ENCODE measurements around the gene CAND1. TPM values are rescaled to one million over a fixed set of nuclear protein-coding genes. Genes with fewer than 3 reads are reported as not detected.
"Not testable (repeated sequence)": the region's sequence is repeated elsewhere in the genome, so short reads cannot be mapped to it uniquely, and the experiment has no call there.

The CAND1 gene
- total RNA-seq, 1 donor from 2014 or later: 180 TPM

DNA sequence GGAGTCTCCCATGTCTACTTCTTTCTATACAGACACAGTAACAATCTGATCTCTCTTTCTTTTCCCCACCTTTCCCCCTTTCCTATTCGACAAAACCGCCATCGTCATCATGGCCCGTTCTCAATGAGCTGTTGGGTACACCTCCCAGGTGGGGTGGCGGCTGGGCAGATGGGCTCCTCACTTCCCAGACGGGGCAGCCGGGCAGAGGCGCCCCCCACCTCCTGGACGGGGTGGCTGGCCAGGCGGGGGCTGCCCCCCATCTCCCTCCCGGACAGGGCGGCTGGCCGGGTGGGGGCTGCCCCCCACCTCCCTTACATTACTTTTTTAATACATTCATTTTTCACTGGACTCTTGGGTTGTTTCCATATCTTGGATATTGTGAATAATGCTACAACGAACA, 71.9 kb downstream of the CAND1 start:
- not testable (repeated sequence) for DNase-seq (ENCODE audit: low read depth)

DNA sequence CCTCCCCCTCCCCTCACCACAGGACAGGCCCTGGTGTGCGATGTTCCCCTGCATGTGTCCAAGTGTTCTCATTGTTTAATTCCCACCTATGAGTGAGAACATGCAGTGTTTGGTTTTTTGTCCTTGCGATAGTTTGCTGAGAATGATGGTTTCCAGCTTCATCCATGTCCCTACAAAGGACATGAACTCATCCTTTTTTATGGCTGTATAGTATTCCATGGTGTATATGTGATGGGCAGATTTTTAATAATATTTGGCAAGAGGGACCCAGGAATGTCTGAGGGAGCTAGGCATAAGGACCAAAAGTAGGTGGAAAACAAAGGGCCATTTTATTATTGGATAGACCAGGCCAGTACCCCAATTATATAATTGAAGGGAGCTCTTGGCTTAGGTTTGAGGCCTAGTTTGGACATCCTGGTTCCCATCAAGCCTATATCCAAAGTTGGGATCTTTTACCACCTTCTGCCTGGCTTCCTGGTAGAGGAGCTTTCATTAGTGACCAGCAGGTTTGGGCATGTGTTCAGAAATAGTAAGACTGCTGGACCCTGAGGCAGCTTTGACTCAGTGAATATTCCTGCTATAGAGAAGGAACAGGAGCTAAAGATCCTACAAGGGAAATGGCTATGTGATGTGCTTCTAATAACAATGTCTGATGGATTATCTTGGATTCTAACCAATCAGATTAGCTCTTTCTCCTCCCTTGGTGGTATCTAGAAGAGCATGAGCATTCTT, 76.0 kb downstream of the CAND1 start:
- DNase-seq (ENCODE audit: low read depth): no peak

DNA sequence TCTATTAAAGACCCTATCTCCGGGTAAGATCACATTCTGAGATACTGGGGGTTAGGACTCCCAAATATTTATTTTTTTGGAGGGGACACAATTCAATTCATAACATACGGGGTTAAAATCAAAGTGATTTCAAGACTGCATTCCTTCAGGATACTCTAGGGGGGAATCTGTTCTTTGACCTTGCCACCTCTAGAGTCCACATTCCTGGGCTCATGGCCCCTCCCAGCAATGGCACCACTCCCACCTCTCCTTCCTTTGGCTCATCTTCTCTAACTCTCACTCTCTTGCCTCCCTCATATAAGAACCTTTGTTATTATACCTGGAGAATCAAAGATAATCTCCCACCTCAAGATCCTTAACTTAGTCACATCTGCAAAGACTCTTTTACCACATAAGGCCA, 79.5 kb downstream of the CAND1 start:
- DNase-seq (ENCODE audit: low read depth): no peak

DNA sequence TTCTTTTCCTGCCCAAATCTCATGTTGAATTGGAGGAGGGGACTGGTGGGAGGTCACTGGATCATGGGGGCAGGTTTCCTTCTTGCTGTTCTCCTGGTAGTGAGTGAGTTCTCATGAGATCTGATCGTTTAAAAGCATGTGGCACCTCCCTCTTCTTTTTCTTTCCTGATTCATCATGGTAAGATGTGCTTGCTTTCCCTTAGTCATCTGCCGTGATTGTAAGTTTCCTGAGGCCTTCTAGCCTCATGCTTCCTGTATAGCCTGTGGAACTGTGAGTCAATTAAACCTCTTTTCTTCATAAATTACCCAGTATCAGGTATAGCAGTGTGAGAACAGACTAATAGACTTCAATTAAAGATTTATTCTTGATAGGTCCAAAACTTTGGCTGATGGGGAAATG, 83.5 kb downstream of the CAND1 start:
- no peak for DNase-seq (ENCODE audit: low read depth)

DNA sequence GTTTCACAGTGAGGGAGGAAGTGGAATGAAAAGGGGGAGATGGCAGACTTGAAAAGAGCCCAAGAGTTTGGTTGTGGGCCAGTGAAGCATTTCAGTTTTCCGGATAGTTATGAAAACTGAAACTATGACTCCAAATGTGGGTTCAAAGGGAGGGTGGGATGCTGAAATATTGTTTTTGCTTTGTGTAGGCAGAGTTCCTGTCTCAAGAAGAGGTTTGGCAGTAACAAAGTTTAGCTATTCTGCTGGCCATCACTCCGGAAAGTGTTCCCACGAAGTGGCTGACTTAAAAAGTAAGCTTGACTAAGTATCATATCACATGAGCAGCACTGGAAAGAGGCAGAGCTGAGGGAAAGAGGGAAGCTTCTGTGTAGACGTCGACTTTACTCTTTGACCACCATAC, 85.2 kb downstream of the CAND1 start:
- no peak for DNase-seq (ENCODE audit: low read depth)

DNA sequence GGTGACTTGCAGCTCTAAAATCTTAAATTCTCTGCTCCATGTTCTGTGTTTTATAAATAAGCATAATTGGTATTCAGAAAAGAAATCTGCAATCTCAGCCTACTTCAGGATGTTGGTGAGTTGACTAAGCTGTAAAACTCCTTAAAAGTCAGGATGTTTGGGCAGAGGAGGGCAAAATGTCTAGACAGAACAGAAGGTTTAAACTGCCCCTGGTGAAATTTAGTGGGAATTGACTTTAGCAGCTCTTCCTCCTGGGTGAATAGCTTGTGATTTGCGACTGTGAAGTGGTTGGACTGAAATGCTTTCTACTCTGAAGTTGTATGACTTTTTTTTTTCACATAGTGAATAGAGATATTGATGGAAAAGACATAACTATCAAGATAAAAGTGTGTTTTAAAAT, 85.8 kb downstream of the CAND1 start:
- no peak for DNase-seq (ENCODE audit: low read depth)

DNA sequence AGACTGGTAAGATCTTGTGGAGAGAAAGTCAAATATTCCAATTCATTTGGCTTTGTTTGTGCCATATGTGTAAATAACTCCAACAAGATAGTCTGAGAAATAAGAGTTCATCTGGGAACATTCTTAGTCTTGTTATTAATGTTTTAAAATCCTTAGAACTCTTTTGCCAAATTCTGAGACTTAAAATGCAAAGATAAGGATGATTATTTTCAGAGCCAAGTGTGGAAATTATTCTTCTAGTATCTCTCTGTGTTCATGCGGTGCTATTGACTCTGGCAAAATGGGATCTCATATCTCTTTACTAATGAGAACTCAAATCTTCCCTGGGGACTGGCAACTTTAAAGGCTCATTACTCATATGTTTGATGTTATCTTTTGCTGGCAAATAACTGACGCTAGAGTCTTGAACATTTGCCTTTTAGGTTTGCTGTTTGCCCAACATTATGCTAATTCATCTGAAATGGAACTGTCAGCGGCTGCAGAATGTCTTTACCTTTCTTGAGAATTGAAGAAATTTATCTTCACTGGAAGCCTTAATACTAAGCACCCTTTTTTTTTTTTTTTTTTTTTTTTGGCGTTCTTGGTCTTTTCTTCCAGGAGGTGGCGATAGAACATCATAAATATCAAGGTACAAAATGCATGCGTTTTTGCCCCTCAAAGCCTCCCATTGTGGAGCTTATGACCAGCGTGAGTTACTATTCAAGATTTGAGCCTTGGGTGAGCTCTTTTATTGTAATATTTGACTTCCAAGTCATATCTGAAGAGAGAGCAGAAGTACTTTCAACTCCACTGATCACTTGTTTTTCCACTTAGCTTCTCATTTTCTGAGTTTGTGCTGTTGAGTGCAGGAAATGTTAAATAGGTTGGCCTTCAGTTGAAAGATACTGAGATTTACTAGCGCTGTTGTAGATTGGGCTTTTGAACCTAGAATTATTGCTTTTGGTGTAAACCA, 86.5 kb downstream of the CAND1 start:
- DNase-seq (ENCODE audit: low read depth): peak; percentile 61

DNA sequence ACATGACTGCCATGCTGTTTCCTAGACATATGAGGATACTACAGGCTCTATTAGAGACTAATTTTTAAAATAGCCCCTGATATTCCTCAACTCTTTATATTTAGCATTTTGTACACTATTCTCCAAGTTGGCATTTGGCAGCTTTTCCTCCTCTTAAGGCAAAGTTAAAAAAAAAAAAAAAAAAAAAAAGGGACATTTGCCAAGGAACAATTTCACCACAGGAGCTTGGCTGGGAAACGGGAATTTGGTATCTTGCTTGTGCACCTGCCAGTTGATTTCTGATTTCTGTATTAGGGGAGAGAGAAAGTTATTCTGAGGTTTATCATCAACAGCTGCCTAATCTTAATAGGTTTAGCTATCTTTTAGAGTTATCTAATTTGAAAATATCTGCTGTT, 87.2 kb downstream of the CAND1 start:
- no peak for DNase-seq (ENCODE audit: low read depth)

DNA sequence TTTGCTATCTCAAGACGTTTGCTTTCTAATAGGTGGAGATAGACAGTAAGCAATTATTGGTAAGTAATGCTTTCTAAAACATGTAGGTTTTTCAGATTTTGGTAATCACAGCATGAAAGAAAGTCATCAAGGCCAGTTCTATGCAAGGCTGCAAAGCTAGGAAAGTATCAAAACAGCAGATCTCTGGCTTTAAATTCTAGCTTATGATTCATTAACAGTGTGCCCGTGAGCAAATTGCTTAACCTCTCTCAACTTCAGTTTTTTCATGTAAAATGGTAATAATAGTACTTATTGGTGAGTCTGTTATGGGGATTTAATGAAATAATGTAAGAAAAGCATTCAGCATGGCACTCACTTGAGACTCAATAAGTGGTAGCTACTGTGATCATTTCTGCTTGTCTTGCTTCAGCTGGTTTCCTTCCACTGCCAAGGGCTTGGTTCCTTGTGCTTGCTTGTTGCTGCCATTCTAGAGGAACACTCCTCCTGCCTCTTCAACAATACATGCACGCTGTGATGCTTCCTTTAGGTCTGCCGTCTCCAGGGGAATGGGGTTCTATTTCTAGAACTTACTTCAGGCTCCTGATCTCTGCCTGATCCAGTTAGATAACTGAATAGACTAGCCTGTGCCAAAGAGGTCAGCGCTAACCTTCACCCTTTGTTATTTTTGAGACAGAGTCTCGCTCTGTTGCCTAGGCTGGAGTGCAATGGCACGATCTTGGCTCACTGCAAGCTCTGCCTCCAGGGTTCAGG, 88.4 kb downstream of the CAND1 start:
- DNase-seq (ENCODE audit: low read depth): peak; percentile 22

DNA sequence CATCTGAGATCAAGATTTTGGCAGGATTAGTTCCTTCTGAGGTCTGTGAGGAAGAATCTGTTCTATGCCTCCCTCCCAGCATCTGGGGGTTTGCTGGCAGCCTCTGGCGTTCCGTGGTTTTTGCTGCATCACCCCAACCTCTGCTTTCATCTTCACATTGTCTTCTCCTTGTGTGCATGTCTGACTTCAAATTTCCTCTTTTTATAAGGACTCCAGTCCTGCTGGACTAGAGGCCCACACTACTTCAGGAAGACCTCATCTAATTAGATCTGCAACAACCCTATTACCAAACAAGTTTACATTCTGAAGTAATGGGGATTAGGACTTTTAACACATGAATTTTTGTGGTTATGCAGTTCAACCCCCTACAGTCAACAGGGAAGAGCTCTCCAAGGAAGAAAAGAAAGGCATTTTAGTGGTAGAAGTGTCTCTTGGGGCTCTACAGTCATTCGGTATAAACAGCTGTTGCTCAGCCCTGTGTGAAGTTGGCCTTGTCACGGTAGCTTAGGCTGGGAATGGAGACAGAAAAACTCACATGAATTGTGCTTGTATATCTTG, 89.7 kb downstream of the CAND1 start:
- DNase-seq (ENCODE audit: low read depth): peak; percentile 87

DNA sequence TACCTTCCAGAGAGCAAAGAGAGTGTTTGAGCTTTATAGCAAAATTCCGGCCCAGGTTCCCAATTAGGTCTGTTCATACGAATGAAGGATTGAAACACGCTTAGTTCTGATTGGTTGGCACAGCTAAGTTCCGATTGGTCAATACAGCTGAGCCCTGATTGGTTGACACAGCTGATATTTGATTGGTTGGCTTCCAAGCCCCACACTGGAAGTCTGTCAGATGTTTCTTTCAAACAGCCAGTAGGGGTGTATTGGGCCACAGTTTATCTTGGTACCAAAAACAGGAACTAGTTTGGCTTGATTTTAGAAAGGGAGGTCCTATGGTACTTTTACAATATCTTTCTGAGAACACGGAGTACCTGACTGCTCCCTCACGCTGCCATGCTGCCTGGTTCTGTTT, 93.4 kb downstream of the CAND1 start:
- no peak for DNase-seq (ENCODE audit: low read depth)

DNA sequence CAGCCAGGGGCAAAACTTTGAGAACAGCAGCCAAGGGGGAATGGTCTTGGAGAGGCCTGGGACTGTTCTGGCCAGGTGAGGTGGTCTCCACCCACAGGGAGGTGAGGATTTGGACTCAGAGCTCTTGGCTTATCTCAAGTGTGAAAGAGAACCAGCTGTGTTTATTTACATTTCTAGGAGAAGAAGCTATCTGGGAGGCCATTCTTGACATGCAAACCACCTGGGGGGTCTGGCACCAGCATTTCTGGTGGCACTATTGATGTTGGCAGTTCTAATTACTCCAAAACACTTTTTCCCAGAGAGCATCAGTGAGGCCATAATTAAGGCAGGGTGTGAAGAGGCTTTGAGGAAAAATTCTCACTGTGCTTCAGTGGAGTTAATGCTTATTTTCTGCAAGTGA, 95.1 kb downstream of the CAND1 start:
- DNase-seq (ENCODE audit: low read depth): no peak

DNA sequence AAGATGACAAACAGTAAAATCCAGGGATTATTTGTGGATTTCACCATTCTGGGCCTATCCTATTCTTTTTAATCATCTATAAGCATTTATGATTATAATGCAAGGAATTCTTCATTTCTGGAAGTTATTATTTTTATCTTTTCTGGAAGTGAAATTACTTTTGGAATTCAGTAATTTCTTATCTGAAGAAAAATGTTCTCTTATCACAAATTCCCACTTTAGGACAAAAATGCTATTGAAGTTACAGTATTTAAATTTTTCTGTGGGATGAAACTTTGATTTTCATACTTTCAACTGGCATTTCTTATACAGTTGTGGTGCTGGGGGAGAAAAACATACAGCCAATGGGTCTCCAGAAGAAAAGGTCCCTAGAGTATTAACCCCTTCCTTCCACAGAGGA, 96.0 kb downstream of the CAND1 start:
- no peak for DNase-seq (ENCODE audit: low read depth)

DNA sequence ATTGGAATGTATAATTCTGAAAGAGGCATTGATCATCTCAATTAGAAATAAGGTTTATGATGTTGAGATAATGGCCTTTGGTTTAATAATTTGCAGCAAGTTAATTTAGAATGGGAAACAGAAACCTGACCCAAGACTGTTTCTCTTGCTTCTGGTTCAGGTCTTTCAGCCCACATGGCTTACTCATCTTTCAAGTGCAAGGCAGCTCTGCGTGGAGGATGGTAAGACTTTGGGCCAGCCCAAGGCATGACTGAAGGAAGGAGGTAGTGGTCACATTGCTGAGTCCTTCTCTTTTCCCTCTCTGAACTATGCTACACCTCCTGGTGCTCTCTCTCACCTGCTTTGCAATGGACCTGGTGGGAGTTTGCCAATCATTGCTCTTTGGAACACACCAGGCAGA, 98.7 kb downstream of the CAND1 start:
- DNase-seq (ENCODE audit: low read depth): peak; percentile 94
